Medulla oblongata (tissue), 1 donor: Measurements from ENCODE around the gene IMPDH1.

Experiments
- DNase-seq: peaks from one replicate; pipeline ENCODE4 v3.0.0-alpha.2; 2015; ENCODE audit errors: extremely low spot score

IMPDH1 gene

GRCh38 chr7:128405471-128406313, 4.1 kb downstream of the IMPDH1 start:
- DNase-seq: no peak

- peak; percentile 34 for DNase-seq
Observed at GRCh38 chr7:128404886-128405470, 4.8 kb downstream of the IMPDH1 start.

GRCh38 chr7:128404143-128404681, 5.6 kb downstream of the IMPDH1 start:
- no peak for DNase-seq

- no peak for DNase-seq
Observed at GRCh38 chr7:128403676-128404075, 6.1 kb downstream of the IMPDH1 start.

GRCh38 chr7:128402356-128402755, 7.4 kb downstream of the IMPDH1 start:
- no peak for DNase-seq

- DNase-seq: no peak
Observed at GRCh38 chr7:128400566-128400965, 9.2 kb downstream of the IMPDH1 start.

GRCh38 chr7:128399991-128400390, 9.8 kb downstream of the IMPDH1 start:
- DNase-seq: no peak

- DNase-seq: no peak
Observed at GRCh38 chr7:128398841-128399135, 11.0 kb downstream of the IMPDH1 start.

GRCh38 chr7:128398016-128398840, 11.6 kb downstream of the IMPDH1 start:
- peak; percentile 59 for DNase-seq

GRCh38 chr7:128396357-128396756, 13.4 kb downstream of the IMPDH1 start:
- DNase-seq: no peak

GRCh38 chr7:128395748-128396147, 14.0 kb downstream of the IMPDH1 start:
- no peak for DNase-seq

GRCh38 chr7:128394904-128395496, 14.8 kb downstream of the IMPDH1 start:
- no peak for DNase-seq

GRCh38 chr7:128393526-128394330, 16.1 kb downstream of the IMPDH1 start:
- DNase-seq: no peak

GRCh38 chr7:128392446-128393327, 17.1 kb downstream of the IMPDH1 start:
- no peak for DNase-seq

GRCh38 chr7:128391805-128392204, 18.0 kb downstream of the IMPDH1 start:
- DNase-seq: no peak

- no peak for DNase-seq
Observed at GRCh38 chr7:128390871-128391565, 18.8 kb downstream of the IMPDH1 start.

- no peak for DNase-seq
Observed at GRCh38 chr7:128389618-128390329, 20.0 kb downstream of the IMPDH1 start.

GRCh38 chr7:128389085-128389617, 20.6 kb downstream of the IMPDH1 start:
- no peak for DNase-seq

- no peak for DNase-seq
Observed at GRCh38 chr7:128388145-128388485, 21.7 kb downstream of the IMPDH1 start.
